Pancreas (tissue), 10 donors: ENCODE measurements around the gene PRSS38. TPM values are rescaled to one million over a fixed set of nuclear protein-coding genes. Genes with fewer than 3 reads are reported as not detected.

ENCODE experiments used
- ATAC-seq, 4 donors: fragments of 200-7000 bp; cut with Tn5 transposase; one replicate each; pipeline versions ENCODE4 v1.8.0 to v1.9.1; 2020; ENCODE audit warnings: mild to moderate bottlenecking in 4 of 4, moderate library complexity in 4 of 4
- DNase-seq, 6 donors: peaks; one replicate each; pipeline ENCODE4 v3.0.0-alpha.2; 2020
- FAIRE-seq: peaks from 2 replicates; lab custom pipeline; 2012; peaks lifted over from hg19 to GRCh38; lab: Jason Lieb, UNC
- H3K27ac ChIP-seq, 4 donors: fragments of 200-600 bp; sonication (generic); 1 replicate in 3 of 4; 2 replicates in 1 of 4; pipeline versions ENCODE4 v1.5.0 to v1.8.0; 2020
- H3K27me3 ChIP-seq, 4 donors: fragments of 200-600 bp; one replicate each; pipeline ENCODE4 v1.8.0; 2021
- H3K36me3 ChIP-seq, 3 donors: fragments of 200-600 bp; sonication (generic) in 1 of 3; one replicate each; pipeline versions ENCODE4 v1.5.0 to v1.8.0; 2020 to 2021
- H3K4me1 ChIP-seq, 3 donors: fragments of 200-600 bp; one replicate each; pipeline ENCODE4 v1.8.0; 2021
- H3K4me3 ChIP-seq, 4 donors: fragments of 200-600 bp; sonication (generic) in 2 of 4; one replicate each; pipeline versions ENCODE4 v1.5.0 to v1.8.0; 2020 to 2021
- H3K9me3 ChIP-seq, 4 donors: fragments of 200-600 bp; one replicate each; pipeline ENCODE4 v1.8.0; 2021
- WGBS, 2 donors: extraction: QIAGEN DNeasy Blood & Tissue Kit; methylation state at CpG; one replicate each; pipeline ENCODE4 v1.1.7; 2013; 5-methylcytosine and 5-hydroxymethylcytosine counted together
- intact Hi-C, 3 donors: fragments of 100-400 bp; cut with DNase I; formaldehyde crosslinking; loops; one replicate each; pipeline versions ENCODE4 v1.11.1 to v1.14.2; 2022
- polyA plus RNA-seq, 2 donors: library from polyadenylated mRNA; stranded (reverse); fragments of 200-250 nt; gene quantifications; one replicate each; pipeline ENCODE4 v1.2.3, GENCODE V29; 2013
- total RNA-seq, 6 donors: library from RNA; stranded (reverse); fragmentation: NEBNext Ultra II Directional in 4 of 6; extraction: Animal tissue kit (Norgen Biotek cat#: 25700) in 4 of 6; gene quantifications; one replicate each; pipeline versions ENCODE4 v1.2.1 to v1.2.4, GENCODE V29; 2021 to 2023
- TF ChIP-seq, protein P1 (sequence below), 4 donors: fragments of 200-600 bp; sonication (generic) in 3 of 4; IDR thresholded peaks; one replicate each; pipeline versions ENCODE4 v1.5.0 to v1.8.0; 2021; ENCODE audit warnings: antibody characterized with exemption in 4 of 4
- donor health status: healthy with polysubstance abuse.
- donor health status: DM: no; HTN: no; CAD: no; lungs with moderate emphysema.
- donor health status: DM: no; HTN: no; CAD: no.
- donor health status: control.
- donor health status: control.
- donor health status: Bipolar disorder and iron deficiency.
- donor health status: DM: yes; HTN: yes; CAD: no.
- donor health status: DM: no; HTN: no; CAD: no.
- donor health status: DM: no; HTN: no; CAD: no.
- donor health status: DM: yes; HTN: yes; CAD: no.

Gene PRSS38
- total and polyA plus RNA-seq, 8 donors: not detected

DNA sequence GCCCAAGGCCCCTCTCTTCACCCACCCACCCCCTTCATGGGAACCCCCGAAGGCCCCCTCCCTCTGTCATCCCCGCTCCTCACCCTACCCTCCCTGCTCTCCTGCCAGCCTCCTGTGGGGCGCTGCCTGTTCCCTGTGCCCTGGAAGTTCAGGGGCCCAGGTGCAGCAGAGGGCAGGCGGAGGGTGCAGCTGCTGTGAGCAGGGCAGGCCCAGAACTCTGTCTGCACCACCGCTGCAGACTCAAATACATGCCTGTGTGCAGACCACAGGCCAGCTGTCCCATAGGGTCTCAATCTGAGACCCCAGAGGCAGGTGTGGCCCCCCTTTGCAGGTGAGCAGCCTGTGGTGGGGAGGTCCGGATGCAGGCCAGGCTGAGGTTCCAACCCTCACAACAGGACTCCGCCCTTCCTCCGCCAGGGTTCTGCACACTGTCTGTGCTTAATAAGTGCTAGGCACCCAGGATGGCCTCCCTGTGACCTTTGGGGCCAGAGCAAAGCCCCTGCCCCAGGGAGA, 69.7 kb downstream of the PRSS38 start:
- FAIRE-seq (no peak), DNase-seq (peak in 2 of 6 donors; percentile 5 to 53), ATAC-seq (no peak)
- Histone ChIP-seq H3K4me1 (no peaks in the 10 kb centered on the region), H3K4me3 (no peak overlapping the region), H3K36me3 (no peaks in the 10 kb centered on the region), H3K27ac (no peak overlapping the region), H3K9me3 (no peaks in the 10 kb centered on the region), H3K27me3 (no peaks in the 10 kb centered on the region)
- intact Hi-C loops: no loop called here
- TF ChIP-seq, protein P1, sequence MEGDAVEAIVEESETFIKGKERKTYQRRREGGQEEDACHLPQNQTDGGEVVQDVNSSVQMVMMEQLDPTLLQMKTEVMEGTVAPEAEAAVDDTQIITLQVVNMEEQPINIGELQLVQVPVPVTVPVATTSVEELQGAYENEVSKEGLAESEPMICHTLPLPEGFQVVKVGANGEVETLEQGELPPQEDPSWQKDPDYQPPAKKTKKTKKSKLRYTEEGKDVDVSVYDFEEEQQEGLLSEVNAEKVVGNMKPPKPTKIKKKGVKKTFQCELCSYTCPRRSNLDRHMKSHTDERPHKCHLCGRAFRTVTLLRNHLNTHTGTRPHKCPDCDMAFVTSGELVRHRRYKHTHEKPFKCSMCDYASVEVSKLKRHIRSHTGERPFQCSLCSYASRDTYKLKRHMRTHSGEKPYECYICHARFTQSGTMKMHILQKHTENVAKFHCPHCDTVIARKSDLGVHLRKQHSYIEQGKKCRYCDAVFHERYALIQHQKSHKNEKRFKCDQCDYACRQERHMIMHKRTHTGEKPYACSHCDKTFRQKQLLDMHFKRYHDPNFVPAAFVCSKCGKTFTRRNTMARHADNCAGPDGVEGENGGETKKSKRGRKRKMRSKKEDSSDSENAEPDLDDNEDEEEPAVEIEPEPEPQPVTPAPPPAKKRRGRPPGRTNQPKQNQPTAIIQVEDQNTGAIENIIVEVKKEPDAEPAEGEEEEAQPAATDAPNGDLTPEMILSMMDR (IDR thresholded peaks at IDR 0.05): no peak
- 89 to 92% methylated on average over 8 of the region's 8 CpGs for WGBS, 2 donors

DNA sequence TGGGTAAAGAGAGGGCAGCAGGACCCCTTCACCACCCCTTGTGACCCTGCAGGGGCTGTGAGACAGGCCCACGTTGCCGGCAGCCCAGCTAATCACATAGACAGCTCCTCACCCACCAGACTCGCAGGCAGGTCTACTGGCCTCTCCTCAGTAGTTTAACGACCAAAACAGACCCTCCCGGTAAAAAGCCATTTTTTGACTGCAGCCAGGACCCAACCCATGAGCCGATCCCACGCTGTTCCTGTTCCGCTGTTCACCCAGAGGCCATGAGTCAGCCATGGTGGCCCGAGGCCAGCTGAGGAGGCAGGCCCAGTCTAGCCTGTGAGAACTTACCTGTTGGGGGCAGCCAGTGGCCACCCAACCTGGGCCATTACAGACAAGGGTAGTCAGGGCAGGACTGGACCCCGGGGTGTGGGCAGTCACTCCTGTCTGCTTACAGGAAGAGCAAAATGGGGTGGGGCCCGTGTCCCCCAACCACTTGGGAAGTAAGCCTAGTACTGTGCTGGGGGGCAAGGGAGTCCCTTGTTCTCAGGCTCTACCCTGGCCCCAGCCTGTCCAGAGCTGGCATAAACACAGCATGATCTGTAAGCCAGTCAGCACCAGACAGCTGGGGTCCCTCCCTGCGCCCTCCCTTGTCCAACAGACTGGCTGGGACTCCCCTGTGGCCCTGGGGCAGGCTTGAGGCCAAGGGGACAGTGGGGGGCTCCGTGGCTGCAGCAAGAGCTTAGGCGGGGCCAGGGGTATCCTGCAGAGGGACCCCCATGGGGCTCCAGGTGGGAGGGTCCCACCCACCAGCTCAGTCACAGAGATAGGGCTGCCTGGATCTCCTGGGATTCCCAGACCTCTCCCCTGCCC, 70.4 kb downstream of the PRSS38 start:
- H3K9me3 ChIP-seq: no peaks in the 10 kb centered on the region
- H3K27ac ChIP-seq: no peak overlapping the region
- DNase-seq: peak in 4 of 6 donors; percentile 53 to 68 (median 66)
- H3K4me3 ChIP-seq: no peak overlapping the region
- WGBS, 2 donors: 71 to 86% methylated on average over 14 of the region's 14 CpGs
- H3K27me3 ChIP-seq: no peaks in the 10 kb centered on the region
- TF ChIP-seq, protein P1 (IDR thresholded peaks at IDR 0.05): no peak
- intact Hi-C loops: no loop called here
- no peak for FAIRE-seq
- peak; percentile 48 to 55 (median 54) for ATAC-seq
- no peaks in the 10 kb centered on the region for H3K36me3 ChIP-seq
- no peaks in the 10 kb centered on the region for H3K4me1 ChIP-seq

DNA sequence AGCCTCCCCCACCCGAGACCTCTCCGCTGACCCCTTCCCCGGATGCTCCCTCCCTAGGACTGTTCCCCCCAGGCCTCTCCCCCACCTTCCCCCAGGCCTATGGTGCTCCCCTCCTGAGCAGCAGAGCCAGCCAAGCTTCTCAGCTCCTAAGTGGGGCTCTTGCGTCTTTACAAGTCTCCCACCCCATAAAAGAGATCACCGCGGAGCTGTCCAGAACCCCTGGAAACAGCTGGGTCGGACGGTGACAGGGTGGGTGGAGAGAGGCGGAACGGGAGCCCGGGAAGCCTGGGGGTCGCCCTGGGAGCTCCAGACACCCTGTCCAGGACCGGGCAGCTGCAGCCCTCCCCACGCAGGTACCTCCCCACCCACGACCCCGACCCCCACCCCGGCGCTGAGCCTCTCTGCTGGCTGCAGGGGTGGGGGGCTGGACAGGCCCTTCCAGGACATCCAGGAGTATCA, 71.1 kb downstream of the PRSS38 start:
- intact Hi-C loops: no loop called here
- Histone ChIP-seq H3K4me3 (peak overlapping the region in 1 of 4 donors; percentile 39), H3K27ac (no peak overlapping the region), H3K27me3 (no peaks in the 10 kb centered on the region), H3K36me3 (no peaks in the 10 kb centered on the region), H3K9me3 (no peaks in the 10 kb centered on the region), H3K4me1 (no peaks in the 10 kb centered on the region)
- no peak for ATAC-seq
- 35 to 39% methylated on average over 17 to 18 of the region's 18 CpGs for WGBS, 2 donors
- TF ChIP-seq, protein P1 (IDR thresholded peaks at IDR 0.05): no peak
- peak in 1 of 6 donors; percentile 39 for DNase-seq
- no peak for FAIRE-seq

DNA sequence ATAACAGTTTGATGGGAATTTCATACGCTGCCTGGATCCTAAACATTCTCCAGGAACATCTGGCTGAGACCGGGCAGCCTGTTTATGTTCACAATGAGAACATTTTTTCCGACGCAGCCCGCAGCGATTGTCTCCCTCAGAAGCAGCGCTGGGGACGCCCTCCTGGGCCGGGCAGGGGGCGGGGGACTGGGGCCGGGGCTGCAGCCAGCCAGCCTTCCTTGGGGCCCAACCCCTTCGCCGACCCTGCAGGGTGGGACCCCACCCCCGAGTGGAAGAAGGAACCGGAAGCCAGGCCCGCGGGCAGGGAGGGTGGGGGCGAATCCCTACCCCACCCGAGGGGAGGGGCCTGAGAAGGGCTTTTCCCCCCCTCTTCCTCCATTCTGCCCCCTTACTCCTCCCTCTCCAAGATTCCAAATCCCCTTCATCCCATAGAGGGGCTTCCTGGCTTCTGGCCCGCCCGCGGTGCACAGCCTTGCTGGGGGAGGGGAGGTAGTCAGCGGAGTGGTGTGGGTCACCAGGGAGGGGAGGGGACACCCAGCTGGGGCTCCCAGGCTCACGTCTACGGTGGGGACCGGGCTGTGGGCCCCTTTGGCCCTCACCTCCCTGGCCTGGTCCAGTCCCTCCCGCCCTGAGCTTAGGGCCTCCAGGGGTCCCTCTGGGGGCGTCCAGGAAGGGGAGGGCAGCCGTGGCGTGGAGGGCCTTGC, 71.7 kb downstream of the PRSS38 start:
- ATAC-seq (peak; percentile 48 to 65 (median 52)), FAIRE-seq (no peak), DNase-seq (peak in 3 of 6 donors; percentile 43 to 63 (median 58))
- H3K27me3 ChIP-seq: no peaks in the 10 kb centered on the region
- H3K27ac ChIP-seq: no peak overlapping the region
- H3K4me3 ChIP-seq: peak overlapping the region in 3 of 4 donors; percentile 2 to 39 (median 24)
- H3K4me1 ChIP-seq: no peaks in the 10 kb centered on the region
- 11 to 13% methylated on average over 23 to 30 of the region's 30 CpGs for WGBS, 2 donors
- TF ChIP-seq, protein P1 (IDR thresholded peaks at IDR 0.05): no peak
- intact Hi-C loops: no loop called here
- no peaks in the 10 kb centered on the region for H3K36me3 ChIP-seq
- no peaks in the 10 kb centered on the region for H3K9me3 ChIP-seq
